Measurements from ENCODE around the gene VEGFC.

Gene VEGFC, protein sequence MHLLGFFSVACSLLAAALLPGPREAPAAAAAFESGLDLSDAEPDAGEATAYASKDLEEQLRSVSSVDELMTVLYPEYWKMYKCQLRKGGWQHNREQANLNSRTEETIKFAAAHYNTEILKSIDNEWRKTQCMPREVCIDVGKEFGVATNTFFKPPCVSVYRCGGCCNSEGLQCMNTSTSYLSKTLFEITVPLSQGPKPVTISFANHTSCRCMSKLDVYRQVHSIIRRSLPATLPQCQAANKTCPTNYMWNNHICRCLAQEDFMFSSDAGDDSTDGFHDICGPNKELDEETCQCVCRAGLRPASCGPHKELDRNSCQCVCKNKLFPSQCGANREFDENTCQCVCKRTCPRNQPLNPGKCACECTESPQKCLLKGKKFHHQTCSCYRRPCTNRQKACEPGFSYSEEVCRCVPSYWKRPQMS

DNA sequence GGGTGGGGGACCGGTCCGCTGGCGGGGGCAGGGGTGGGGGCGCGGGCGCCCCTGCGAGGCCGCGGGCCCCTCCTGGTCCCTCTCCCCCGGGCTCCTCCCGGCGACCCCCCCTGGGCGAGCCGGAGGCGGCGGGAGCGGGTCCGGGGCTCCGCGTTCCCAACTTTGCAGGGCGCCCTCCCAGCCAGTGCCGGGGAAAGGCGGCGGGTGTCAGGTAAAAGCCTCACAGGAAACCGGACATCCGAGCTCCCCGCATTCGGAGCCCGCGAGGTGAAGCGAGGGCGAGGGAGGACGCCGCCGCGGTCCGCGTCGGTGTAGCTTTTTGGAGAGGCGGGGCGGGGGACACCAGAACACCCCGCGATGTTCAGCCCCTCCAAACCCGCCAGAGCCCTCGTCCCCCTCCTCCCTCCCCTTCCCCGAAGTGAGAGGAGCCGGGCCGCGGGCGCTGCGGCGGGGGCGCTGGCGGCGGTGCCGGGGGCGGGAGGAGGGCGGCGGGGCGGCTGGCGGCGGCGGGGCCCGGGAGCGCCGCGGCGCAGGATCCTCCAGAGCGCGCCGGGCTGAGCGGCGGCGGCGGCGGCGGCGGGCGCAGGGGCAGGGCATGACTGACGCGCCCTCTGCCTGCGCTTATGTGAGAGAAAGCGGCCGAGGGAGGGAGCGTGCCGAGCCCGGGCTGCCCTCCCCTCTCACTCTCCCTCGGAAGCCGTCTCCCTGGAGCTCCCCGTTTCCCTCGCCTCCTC is at the start of gene VEGFC:
Gene VEGFC, minus strand, starts transcription at position 597 of the 734 bp plus-strand sequence. CDS start 611 bp downstream, outside the sequence.
- Histone ChIP-seq H3K27me3 (ENCODE audit: control insufficient read depth, insufficient read depth, low read length) (no peaks in the 10 kb centered on the region), H3K9ac (no peak within 1 kb of the TSS)

DNA sequence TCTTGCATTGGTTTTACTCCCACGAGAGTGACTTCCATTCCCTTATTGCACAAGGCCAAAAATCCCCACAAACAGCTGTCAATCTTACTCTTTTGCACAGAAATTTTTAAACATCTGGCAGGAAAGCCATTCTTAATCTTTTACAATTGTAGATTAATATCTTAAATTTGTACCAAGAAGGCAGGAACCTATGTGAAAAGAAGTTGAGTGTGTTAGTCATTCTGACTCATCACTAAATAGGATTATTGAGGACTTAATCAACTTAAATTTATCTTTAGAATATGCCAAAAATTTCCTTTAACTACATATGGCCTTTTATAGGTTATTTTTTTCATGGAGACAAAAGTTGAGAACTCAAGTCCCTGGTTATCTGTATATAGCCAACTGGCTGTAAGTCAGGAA is 49.0 kb upstream of the VEGFC start:
- no peak overlapping the region for H2AFZ ChIP-seq
- TF ChIP-seq, protein P1, sequence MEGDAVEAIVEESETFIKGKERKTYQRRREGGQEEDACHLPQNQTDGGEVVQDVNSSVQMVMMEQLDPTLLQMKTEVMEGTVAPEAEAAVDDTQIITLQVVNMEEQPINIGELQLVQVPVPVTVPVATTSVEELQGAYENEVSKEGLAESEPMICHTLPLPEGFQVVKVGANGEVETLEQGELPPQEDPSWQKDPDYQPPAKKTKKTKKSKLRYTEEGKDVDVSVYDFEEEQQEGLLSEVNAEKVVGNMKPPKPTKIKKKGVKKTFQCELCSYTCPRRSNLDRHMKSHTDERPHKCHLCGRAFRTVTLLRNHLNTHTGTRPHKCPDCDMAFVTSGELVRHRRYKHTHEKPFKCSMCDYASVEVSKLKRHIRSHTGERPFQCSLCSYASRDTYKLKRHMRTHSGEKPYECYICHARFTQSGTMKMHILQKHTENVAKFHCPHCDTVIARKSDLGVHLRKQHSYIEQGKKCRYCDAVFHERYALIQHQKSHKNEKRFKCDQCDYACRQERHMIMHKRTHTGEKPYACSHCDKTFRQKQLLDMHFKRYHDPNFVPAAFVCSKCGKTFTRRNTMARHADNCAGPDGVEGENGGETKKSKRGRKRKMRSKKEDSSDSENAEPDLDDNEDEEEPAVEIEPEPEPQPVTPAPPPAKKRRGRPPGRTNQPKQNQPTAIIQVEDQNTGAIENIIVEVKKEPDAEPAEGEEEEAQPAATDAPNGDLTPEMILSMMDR (IDR thresholded peaks at IDR 0.05), result no peak
- no peaks in the 10 kb centered on the region for H3K27me3 ChIP-seq (ENCODE audit: control insufficient read depth, insufficient read depth, low read length)
- no peak overlapping the region for H3K9ac ChIP-seq
- H3K79me2 ChIP-seq, result no peaks in the 10 kb centered on the region
- H3K4me3 ChIP-seq (ENCODE audit: low read depth, low read length), result no peak overlapping the region
- H3K36me3 ChIP-seq (ENCODE audit: control insufficient read depth, insufficient read depth, low read length), result no peaks in the 10 kb centered on the region
- H3K4me2 ChIP-seq (ENCODE audit: low read length), result no peak overlapping the region
- no peaks in the 10 kb centered on the region for H3K9me3 ChIP-seq (ENCODE audit: control insufficient read depth, low read length)
- H3K27ac ChIP-seq, result no peak overlapping the region
- no peaks in the 10 kb centered on the region for H3K4me1 ChIP-seq

More for the DNA sequence above, at the start of gene VEGFC:
- Histone ChIP-seq H3K4me1 (no peaks in the 10 kb centered on the region), H3K9me3 (ENCODE audit: control insufficient read depth, low read length) (no peaks in the 10 kb centered on the region), H3K36me3 (ENCODE audit: control insufficient read depth, insufficient read depth, low read length) (no peaks in the 10 kb centered on the region), H3K79me2 (no peaks in the 10 kb centered on the region), H3K27ac (peak within 1 kb of the TSS; percentile 15), H3K4me2 (ENCODE audit: low read length) (peak within 1 kb of the TSS; percentile 98), H3K4me3 (ENCODE audit: low read depth, low read length) (peak within 1 kb of the TSS; percentile 68), H2AFZ (peak within 1 kb of the TSS; percentile 62)
- TF ChIP-seq, protein P1 (IDR thresholded peaks at IDR 0.05), result no peak

DNA sequence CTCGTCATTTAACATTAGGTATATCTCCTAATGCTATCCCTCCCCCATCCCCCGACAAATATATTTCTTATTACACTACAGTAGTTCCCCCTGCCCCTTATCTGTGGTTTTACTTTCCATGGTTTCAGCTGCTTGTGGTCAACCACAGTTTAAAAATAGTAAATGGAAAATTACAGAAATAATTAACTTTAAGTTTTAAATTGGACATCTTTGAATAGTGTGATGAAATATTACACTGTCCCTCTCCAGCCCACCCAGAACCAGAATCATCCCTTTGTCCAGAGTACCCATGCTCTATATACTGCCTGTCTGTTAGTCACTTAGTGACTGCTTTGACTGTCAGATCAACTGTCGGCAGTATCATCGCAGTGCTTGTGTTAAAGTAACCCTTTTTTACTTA is 47.4 kb upstream of the VEGFC start:
- Histone ChIP-seq H3K4me2 (ENCODE audit: low read length) (no peak overlapping the region), H3K79me2 (no peaks in the 10 kb centered on the region), H3K9ac (no peak overlapping the region), H2AFZ (no peak overlapping the region), H3K9me3 (ENCODE audit: control insufficient read depth, low read length) (no peaks in the 10 kb centered on the region), H3K27ac (no peak overlapping the region), H3K27me3 (ENCODE audit: control insufficient read depth, insufficient read depth, low read length) (no peaks in the 10 kb centered on the region), H3K4me1 (no peaks in the 10 kb centered on the region), H3K36me3 (ENCODE audit: control insufficient read depth, insufficient read depth, low read length) (no peaks in the 10 kb centered on the region), H3K4me3 (ENCODE audit: low read depth, low read length) (no peak overlapping the region)
- TF ChIP-seq, protein P1 (IDR thresholded peaks at IDR 0.05), result no peak

DNA sequence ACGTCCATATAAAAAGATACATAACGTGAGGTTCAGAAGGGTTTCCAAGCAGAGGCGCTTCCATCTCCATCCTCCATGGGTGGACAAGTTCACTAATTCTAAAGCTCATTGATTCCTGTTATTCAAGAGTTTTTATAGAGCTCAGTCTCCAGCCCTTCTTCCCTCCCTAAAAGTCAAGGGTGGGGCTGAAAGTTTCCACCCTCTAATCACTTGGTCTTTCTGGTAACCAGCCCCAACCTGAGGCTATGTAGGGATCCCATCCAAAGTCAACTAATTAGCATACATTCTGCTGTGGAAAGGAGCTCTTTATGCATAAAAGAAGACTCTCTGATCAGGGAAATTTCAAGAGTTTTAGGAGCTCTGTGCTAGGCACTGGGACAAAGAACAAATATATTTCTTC is 46.9 kb upstream of the VEGFC start:
- no peak overlapping the region for H3K27ac ChIP-seq
- no peak overlapping the region for H3K4me2 ChIP-seq (ENCODE audit: low read length)
- H2AFZ ChIP-seq, result no peak overlapping the region
- no peaks in the 10 kb centered on the region for H3K27me3 ChIP-seq (ENCODE audit: control insufficient read depth, insufficient read depth, low read length)
- H3K4me1 ChIP-seq, result no peaks in the 10 kb centered on the region
- no peaks in the 10 kb centered on the region for H3K36me3 ChIP-seq (ENCODE audit: control insufficient read depth, insufficient read depth, low read length)
- H3K79me2 ChIP-seq, result no peaks in the 10 kb centered on the region
- TF ChIP-seq, protein P1 (IDR thresholded peaks at IDR 0.05), result no peak
- H3K9me3 ChIP-seq (ENCODE audit: control insufficient read depth, low read length), result no peaks in the 10 kb centered on the region
- H3K4me3 ChIP-seq (ENCODE audit: low read depth, low read length), result no peak overlapping the region
- H3K9ac ChIP-seq, result no peak overlapping the region
